ENCODE data around the gene TMEM11. TPM values are rescaled to one million over a fixed set of nuclear protein-coding genes. Genes with fewer than 3 reads are reported as not detected.
A peak's percentile ranks its signal among the peaks of the same experiment; 100 is the strongest.

Gene TMEM11
- total RNA-seq, 3 donors from 2014 or later (not counting 1 experiment from before 2014, with no cell fraction given), result 18.4 to 27.0 (median 18.6) TPM

DNA sequence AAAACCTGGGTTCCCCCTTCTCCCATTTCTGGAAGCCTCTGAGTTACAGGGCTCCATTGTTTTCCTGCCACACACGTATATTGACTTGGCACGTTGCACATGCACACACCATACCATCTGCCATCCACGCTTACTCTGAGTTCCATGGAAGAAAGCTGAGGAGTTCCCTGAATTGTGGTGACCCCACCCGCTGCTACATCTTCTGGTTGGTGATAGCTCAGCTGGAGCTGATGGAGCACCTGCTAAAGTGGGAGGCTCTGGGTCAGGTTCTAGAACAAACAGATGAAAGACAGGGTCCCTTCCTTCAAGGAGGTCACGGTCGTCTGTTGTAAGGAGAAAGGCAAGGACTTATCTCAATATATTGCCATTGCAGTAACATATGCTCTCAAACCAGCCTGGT, 41.1 kb downstream of the TMEM11 start:
- WGBS (ENCODE audit: insufficient coverage), result 96% methylated on average over 6 of the region's 6 CpGs
- Histone ChIP-seq H3K36me3 (ENCODE audit: control insufficient read depth, insufficient read depth, low read length) (peaks cover 16% of the 10 kb centered on the region), H3K27me3 (ENCODE audit: control insufficient read depth, insufficient read depth, low read length) (no peaks in the 10 kb centered on the region), H3K9me3 (ENCODE audit: control insufficient read depth, insufficient read depth, low read length) (no peaks in the 10 kb centered on the region), H3K27ac (ENCODE audit: low read length) (no peak overlapping the region), H3K4me3 (ENCODE audit: low read length) (no peak overlapping the region), H3K4me1 (ENCODE audit: control insufficient read depth, insufficient read depth, low read length) (peaks cover 4% of the 10 kb centered on the region)
- H3K4me3 Mint-ChIP-seq, result no peak overlapping the region
- H3K27ac Mint-ChIP-seq, result peak overlapping the region in 1 of 2 donors; percentile 33
- no peaks in the 10 kb centered on the region for H3K27me3 Mint-ChIP-seq (ENCODE audit: low read depth in 2 of 2)
- H3K36me3 Mint-ChIP-seq, result no peaks in the 10 kb centered on the region
- ATAC-seq (no peak), DNase-seq (no peak)
- intact Hi-C loops (cut with micrococcal nuclease), result no loop called here
- H3K9me3 Mint-ChIP-seq, result no peaks in the 10 kb centered on the region
- H3K4me1 Mint-ChIP-seq, result peaks cover 0 to 28% of the 10 kb centered on the region in 2 donors
- TF ChIP-seq, protein P1, sequence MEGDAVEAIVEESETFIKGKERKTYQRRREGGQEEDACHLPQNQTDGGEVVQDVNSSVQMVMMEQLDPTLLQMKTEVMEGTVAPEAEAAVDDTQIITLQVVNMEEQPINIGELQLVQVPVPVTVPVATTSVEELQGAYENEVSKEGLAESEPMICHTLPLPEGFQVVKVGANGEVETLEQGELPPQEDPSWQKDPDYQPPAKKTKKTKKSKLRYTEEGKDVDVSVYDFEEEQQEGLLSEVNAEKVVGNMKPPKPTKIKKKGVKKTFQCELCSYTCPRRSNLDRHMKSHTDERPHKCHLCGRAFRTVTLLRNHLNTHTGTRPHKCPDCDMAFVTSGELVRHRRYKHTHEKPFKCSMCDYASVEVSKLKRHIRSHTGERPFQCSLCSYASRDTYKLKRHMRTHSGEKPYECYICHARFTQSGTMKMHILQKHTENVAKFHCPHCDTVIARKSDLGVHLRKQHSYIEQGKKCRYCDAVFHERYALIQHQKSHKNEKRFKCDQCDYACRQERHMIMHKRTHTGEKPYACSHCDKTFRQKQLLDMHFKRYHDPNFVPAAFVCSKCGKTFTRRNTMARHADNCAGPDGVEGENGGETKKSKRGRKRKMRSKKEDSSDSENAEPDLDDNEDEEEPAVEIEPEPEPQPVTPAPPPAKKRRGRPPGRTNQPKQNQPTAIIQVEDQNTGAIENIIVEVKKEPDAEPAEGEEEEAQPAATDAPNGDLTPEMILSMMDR (IDR thresholded peaks at IDR 0.05), result no peak

DNA sequence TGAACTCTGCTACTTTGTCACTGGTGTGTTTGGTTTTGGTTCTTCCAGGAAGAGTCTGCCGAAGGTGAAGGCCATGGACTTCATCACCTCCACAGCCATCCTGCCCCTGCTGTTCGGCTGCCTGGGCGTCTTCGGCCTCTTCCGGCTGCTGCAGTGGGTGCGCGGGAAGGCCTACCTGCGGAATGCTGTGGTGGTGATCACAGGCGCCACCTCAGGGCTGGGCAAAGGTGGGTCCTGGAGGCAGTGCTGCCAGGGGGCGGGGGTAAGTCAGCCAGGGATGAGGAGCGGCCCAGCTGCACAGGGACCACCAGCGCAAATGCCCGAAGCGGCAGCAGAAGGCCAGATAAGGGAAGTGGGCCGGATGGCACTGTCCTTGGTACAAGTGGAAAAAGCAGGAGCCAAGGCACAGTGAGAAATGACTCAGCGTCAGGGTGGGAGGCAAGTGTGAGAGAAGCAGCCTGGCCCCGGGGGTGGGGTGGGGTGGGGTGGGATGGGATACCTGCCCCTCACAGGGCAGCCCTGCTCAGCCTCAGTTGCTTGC, 41.9 kb downstream of the TMEM11 start:
- Histone ChIP-seq H3K4me3 (ENCODE audit: low read length) (no peak overlapping the region), H3K9me3 (ENCODE audit: control insufficient read depth, insufficient read depth, low read length) (no peaks in the 10 kb centered on the region), H3K27me3 (ENCODE audit: control insufficient read depth, insufficient read depth, low read length) (no peaks in the 10 kb centered on the region), H3K4me1 (ENCODE audit: control insufficient read depth, insufficient read depth, low read length) (peaks cover 4% of the 10 kb centered on the region), H3K36me3 (ENCODE audit: control insufficient read depth, insufficient read depth, low read length) (peaks cover 16% of the 10 kb centered on the region), H3K27ac (ENCODE audit: low read length) (no peak overlapping the region)
- WGBS (ENCODE audit: insufficient coverage), result 95% methylated on average over 17 of the region's 17 CpGs
- Mint-ChIP-seq H3K4me3 (no peak overlapping the region), H3K36me3 (no peaks in the 10 kb centered on the region), H3K4me1 (peaks cover 0 to 33% of the 10 kb centered on the region in 2 donors), H3K27ac (no peak overlapping the region), H3K9me3 (no peaks in the 10 kb centered on the region), H3K27me3 (ENCODE audit: low read depth in 2 of 2) (no peaks in the 10 kb centered on the region)
- intact Hi-C loops (cut with micrococcal nuclease), result no loop called here
- no peak for ATAC-seq
- TF ChIP-seq, protein P1 (IDR thresholded peaks at IDR 0.05), result no peak
- DNase-seq, result no peak

DNA sequence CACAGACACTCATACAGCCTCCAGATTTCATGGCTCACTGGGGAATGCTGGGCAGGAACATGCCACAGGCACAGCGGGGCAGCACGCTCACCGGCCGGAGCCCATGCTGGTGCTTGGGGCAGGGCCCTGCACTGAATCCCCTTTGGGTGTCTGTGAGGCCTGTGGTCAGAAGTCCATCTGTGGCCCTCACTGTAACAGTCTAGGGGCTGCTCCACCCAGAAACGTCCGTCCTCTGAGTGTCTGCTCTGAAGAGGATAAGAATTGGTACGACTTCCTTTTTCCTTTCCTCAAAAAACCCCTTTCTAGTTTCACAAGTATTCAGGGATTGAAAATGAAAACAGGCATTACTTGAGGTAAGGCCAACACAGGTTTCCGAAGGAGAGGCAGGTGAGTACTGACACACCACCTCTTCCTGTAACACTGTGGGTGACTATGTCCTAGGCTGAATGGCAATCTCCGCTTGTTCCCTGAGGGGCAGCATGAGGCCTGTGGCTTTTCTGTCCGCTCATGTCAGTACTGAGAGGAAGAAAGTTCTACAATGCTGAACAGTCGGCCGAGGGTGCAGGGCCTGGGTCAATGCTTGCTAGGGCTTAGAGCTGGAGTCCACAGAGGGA, 42.5 kb downstream of the TMEM11 start:
- Mint-ChIP-seq H3K4me3 (no peak overlapping the region), H3K9me3 (no peaks in the 10 kb centered on the region), H3K27me3 (ENCODE audit: low read depth in 2 of 2) (no peaks in the 10 kb centered on the region), H3K27ac (peak overlapping the region in 1 of 2 donors; percentile 52), H3K4me1 (peaks cover 0 to 39% of the 10 kb centered on the region in 2 donors), H3K36me3 (no peaks in the 10 kb centered on the region)
- DNase-seq, result no peak
- Histone ChIP-seq H3K27ac (ENCODE audit: low read length) (no peak overlapping the region), H3K4me3 (ENCODE audit: low read length) (no peak overlapping the region), H3K36me3 (ENCODE audit: control insufficient read depth, insufficient read depth, low read length) (peaks cover 16% of the 10 kb centered on the region), H3K27me3 (ENCODE audit: control insufficient read depth, insufficient read depth, low read length) (no peaks in the 10 kb centered on the region), H3K9me3 (ENCODE audit: control insufficient read depth, insufficient read depth, low read length) (no peaks in the 10 kb centered on the region), H3K4me1 (ENCODE audit: control insufficient read depth, insufficient read depth, low read length) (peaks cover 4% of the 10 kb centered on the region)
- TF ChIP-seq, protein P1 (IDR thresholded peaks at IDR 0.05), result no peak
- intact Hi-C loops (cut with micrococcal nuclease), result no loop called here
- WGBS (ENCODE audit: insufficient coverage), result 84% methylated on average over 12 of the region's 12 CpGs
- ATAC-seq, result no peak

DNA sequence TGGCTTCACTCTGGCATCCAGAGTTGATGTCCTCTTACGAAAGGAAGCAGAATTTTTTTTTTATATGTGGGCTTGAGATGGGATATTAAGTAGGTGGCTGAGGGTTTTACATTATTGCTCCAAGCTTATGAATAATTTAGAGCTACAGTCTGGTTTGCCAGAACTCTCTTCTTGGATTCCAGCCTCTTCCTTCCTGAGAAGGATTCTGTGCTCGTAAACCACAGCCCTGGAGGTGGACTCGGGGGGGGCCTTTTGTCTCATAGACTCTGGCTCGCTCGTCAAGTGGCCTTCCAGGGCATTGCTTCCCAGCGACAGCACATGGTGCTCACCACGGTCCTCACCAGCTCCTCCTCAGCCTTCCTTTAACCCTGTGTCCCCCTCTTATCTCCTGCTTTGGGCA, 43.2 kb downstream of the TMEM11 start:
- TF ChIP-seq, protein P1 (IDR thresholded peaks at IDR 0.05), result no peak
- Mint-ChIP-seq H3K4me3 (no peak overlapping the region), H3K27ac (peak overlapping the region in 1 of 2 donors; percentile 52), H3K27me3 (ENCODE audit: low read depth in 2 of 2) (no peaks in the 10 kb centered on the region), H3K9me3 (no peaks in the 10 kb centered on the region), H3K36me3 (no peaks in the 10 kb centered on the region), H3K4me1 (peaks cover 0 to 39% of the 10 kb centered on the region in 2 donors)
- intact Hi-C loops (cut with micrococcal nuclease), result no loop called here
- ATAC-seq, result no peak
- peaks cover 4% of the 10 kb centered on the region for H3K4me1 ChIP-seq (ENCODE audit: control insufficient read depth, insufficient read depth, low read length)
- H3K9me3 ChIP-seq (ENCODE audit: control insufficient read depth, insufficient read depth, low read length), result no peaks in the 10 kb centered on the region
- no peak for DNase-seq
- no peaks in the 10 kb centered on the region for H3K27me3 ChIP-seq (ENCODE audit: control insufficient read depth, insufficient read depth, low read length)
- H3K4me3 ChIP-seq (ENCODE audit: low read length), result no peak overlapping the region
- 90% methylated on average over 7 of the region's 7 CpGs for WGBS (ENCODE audit: insufficient coverage)
- H3K36me3 ChIP-seq (ENCODE audit: control insufficient read depth, insufficient read depth, low read length), result peaks cover 16% of the 10 kb centered on the region
- no peak overlapping the region for H3K27ac ChIP-seq (ENCODE audit: low read length)
